Endothelial cell of umbilical vein (primary cell): ENCODE measurements around the gene UBXN11. TPM values are rescaled to one million over a fixed set of nuclear protein-coding genes. Genes with fewer than 3 reads are reported as not detected.

ENCODE experiments used
- BruUV-seq: library from RNA; stranded (reverse); fragments of 400-500 nt; replicated peaks from 2 replicates; lab custom pipeline; 2021; lab: Mats Ljungman, UMichigan
- CTCF ChIA-PET: fragments of 300-600, 350-600 bp; sonication (Branson Sonifier 250); formaldehyde crosslinking; loops from one replicate; lab custom pipeline; 2021; ENCODE audit warnings: antibody characterized with exemption, inconsistent platforms; lab: Charles Lee
- POLR2A ChIA-PET: fragments of 300-600, 350-600 bp; sonication (Branson Sonifier 250); formaldehyde crosslinking; loops from one replicate; lab custom pipeline; 2021; ENCODE audit warnings: antibody characterized with exemption, inconsistent platforms; lab: Charles Lee
- DNase-seq: peaks from one replicate; pipeline ENCODE4 v3.0.0-alpha.2; 2011; ENCODE audit warnings: low read depth, low spot score
- FAIRE-seq: peaks from 2 replicates; lab custom pipeline; 2011; peaks lifted over from hg19 to GRCh38; lab: Jason Lieb, UNC
- H2AFZ ChIP-seq: 2 replicates; pipeline ENCODE4 v1.6.0; 2012; ENCODE audit warnings: low read depth, low read length, control low read depth, inconsistent platforms
- H3K27ac ChIP-seq: 2 replicates; pipeline ENCODE4 v1.5.1; 2011; ENCODE audit warnings: low read depth, mild to moderate bottlenecking, control low read depth, low read length, moderate library complexity; ENCODE audit not compliant: insufficient read depth
- H3K27me3 ChIP-seq, 2 experiments: 2 replicates each; pipeline versions ENCODE4 v1.6.0 to v1.6.1; 2011; ENCODE audit warnings: low read length in 2 of 2, mixed read lengths in 1 of 2; ENCODE audit not compliant: control insufficient read depth in 2 of 2, insufficient read depth in 2 of 2
- H3K36me3 ChIP-seq, 2 experiments: 2 replicates in 1 of 2; 3 replicates in 1 of 2; pipeline ENCODE4 v1.5.1; 2011; ENCODE audit warnings: low read length in 2 of 2, mild to moderate bottlenecking in 1 of 2, moderate library complexity in 1 of 2; ENCODE audit not compliant: control insufficient read depth in 2 of 2, insufficient read depth in 2 of 2; ENCODE audit errors: extremely low read depth in 1 of 2
- H3K4me1 ChIP-seq: 3 replicates; pipeline ENCODE4 v1.5.1; 2011; ENCODE audit warnings: mild to moderate bottlenecking, low read length; ENCODE audit not compliant: control insufficient read depth, insufficient read depth; ENCODE audit errors: extremely low read depth
- H3K4me2 ChIP-seq: 2 replicates; pipeline ENCODE4 v1.6.1; 2011; ENCODE audit warnings: low read length, control low read depth, mixed read lengths; ENCODE audit not compliant: insufficient read depth
- H3K4me3 ChIP-seq, 3 experiments: fragments of 200-600 bp in 1 of 3; sonication (generic), shearing (Covaris generic) in 1 of 3; replicated peaks in 1 of 3; 2 replicates each; pipeline ENCODE4 v1.5.1; 2011 to 2016; ENCODE audit warnings: control low read depth in 3 of 3, low read length in 3 of 3, mild to moderate bottlenecking in 2 of 3, inconsistent platforms in 1 of 3, low read depth in 1 of 3, moderate library complexity in 1 of 3; ENCODE audit not compliant: insufficient read depth in 1 of 3
- H3K79me2 ChIP-seq: 2 replicates; pipeline ENCODE4 v1.6.0; 2012; ENCODE audit warnings: low read length, inconsistent platforms; ENCODE audit not compliant: control insufficient read depth, insufficient read depth
- H3K9ac ChIP-seq: replicated peaks from 2 replicates; pipeline ENCODE3; 2011; ENCODE audit warnings: low read length, control low read depth; ENCODE audit not compliant: insufficient read depth; ENCODE audit errors: extremely low read depth
- H3K9me1 ChIP-seq: replicated peaks from 3 replicates; pipeline ENCODE4 v1.6.0; 2011; ENCODE audit warnings: mild to moderate bottlenecking, low read length; ENCODE audit not compliant: control insufficient read depth, insufficient read depth; ENCODE audit errors: extremely low read depth
- H3K9me3 ChIP-seq: replicated peaks from 2 replicates; pipeline ENCODE4 v1.5.1; 2012; ENCODE audit warnings: low read length, inconsistent platforms; ENCODE audit not compliant: control insufficient read depth, insufficient read depth
- H4K20me1 ChIP-seq: replicated peaks from 2 replicates; pipeline ENCODE3; 2011; ENCODE audit warnings: mild to moderate bottlenecking, low read length; ENCODE audit not compliant: control insufficient read depth, insufficient read depth; ENCODE audit errors: extremely low read depth
- EZH2 ChIP-seq: IDR thresholded peaks from 2 replicates; pipeline ENCODE4 v1.6.1; 2012; ENCODE audit warnings: borderline replicate concordance, low read depth, mild to moderate bottlenecking, moderate library complexity, low read length, inconsistent platforms; ENCODE audit not compliant: severe bottlenecking
- FOS ChIP-seq: IDR thresholded peaks from 2 replicates; pipeline ENCODE4 v1.6.1; 2011; ENCODE audit warnings: mild to moderate bottlenecking, low read length, moderate library complexity, borderline replicate concordance; ENCODE audit not compliant: insufficient read depth
- GATA2 ChIP-seq: IDR thresholded peaks from 2 replicates; pipeline ENCODE4 v1.7.0; 2011; ENCODE audit warnings: low read depth, mild to moderate bottlenecking, moderate library complexity, mixed read lengths, low read length; ENCODE audit not compliant: insufficient read length, insufficient read depth
- JUN ChIP-seq: IDR thresholded peaks from 2 replicates; pipeline ENCODE4 v1.6.1; 2011; ENCODE audit warnings: borderline replicate concordance, low read depth; ENCODE audit not compliant: insufficient read length, insufficient read depth
- MYC ChIP-seq: IDR thresholded peaks from one replicate; pipeline ENCODE4 v1.6.1; 2011; ENCODE audit warnings: mild to moderate bottlenecking, low read depth, low read length
- POLR2A ChIP-seq: IDR thresholded peaks from 2 replicates; pipeline ENCODE4 v1.6.1; 2012; ENCODE audit warnings: low read depth, mild to moderate bottlenecking, control low read depth, low read length
- POLR2AphosphoS5 ChIP-seq: IDR thresholded peaks from 2 replicates; pipeline ENCODE4 v1.6.1; 2012; ENCODE audit warnings: low read depth, mild to moderate bottlenecking, control low read depth, low read length, moderate library complexity; ENCODE audit not compliant: insufficient read depth
- dilution Hi-C: fragments of 300-500 bp; cut with MboI; formaldehyde crosslinking; loops from one replicate; pipeline ENCODE4 v1.15.0; 2019; ENCODE audit warnings: low sequenced_read_pairs; ENCODE audit not compliant: extremely low pct_ligation_motif_present
- intact Hi-C: fragments of 100-400 bp; cut with micrococcal nuclease; formaldehyde crosslinking; loops from one replicate; pipeline ENCODE4 v1.10.0; 2022
- polyA plus RNA-seq, 4 experiments: library from polyadenylated mRNA; depleted of rRNA in 3 of 4; stranded (reverse) in 3 of 4; unstranded in 1 of 4; fragments of >200 nt; gene quantifications; 2 replicates each; pipeline versions ENCODE4 v1.2.1 to v1.2.3, GENCODE V29; 2011 to 2012; ENCODE audit warnings: missing spikeins in 1 of 4
- total RNA-seq: library from RNA; stranded (reverse); gene quantifications from 2 replicates; pipeline ENCODE4 v1.2.3, GENCODE V29; 2021
- TF ChIP-seq, protein P1 (sequence below): IDR thresholded peaks from 2 replicates; pipeline ENCODE4 v1.6.1; 2011; ENCODE audit not compliant: insufficient read depth, insufficient read length
- TF ChIP-seq, protein P2 (sequence below), 2 donors: IDR thresholded peaks; 1 replicate in 1 of 2; 2 replicates in 1 of 2; pipeline ENCODE4 v1.5.1; 2011; ENCODE audit warnings: low read length in 2 of 2, mild to moderate bottlenecking in 2 of 2, moderate library complexity in 2 of 2, control low read depth in 1 of 2, inconsistent platforms in 1 of 2, low read depth in 1 of 2; ENCODE audit not compliant: insufficient read depth in 1 of 2; ENCODE audit errors: extremely low read depth in 1 of 2

The UBXN11 gene
- total and polyA plus RNA-seq, 2 donors (not counting 3 experiments of a cell fraction or from before 2014, with no cell fraction given), result 14.8 to 15.6 TPM

DNA sequence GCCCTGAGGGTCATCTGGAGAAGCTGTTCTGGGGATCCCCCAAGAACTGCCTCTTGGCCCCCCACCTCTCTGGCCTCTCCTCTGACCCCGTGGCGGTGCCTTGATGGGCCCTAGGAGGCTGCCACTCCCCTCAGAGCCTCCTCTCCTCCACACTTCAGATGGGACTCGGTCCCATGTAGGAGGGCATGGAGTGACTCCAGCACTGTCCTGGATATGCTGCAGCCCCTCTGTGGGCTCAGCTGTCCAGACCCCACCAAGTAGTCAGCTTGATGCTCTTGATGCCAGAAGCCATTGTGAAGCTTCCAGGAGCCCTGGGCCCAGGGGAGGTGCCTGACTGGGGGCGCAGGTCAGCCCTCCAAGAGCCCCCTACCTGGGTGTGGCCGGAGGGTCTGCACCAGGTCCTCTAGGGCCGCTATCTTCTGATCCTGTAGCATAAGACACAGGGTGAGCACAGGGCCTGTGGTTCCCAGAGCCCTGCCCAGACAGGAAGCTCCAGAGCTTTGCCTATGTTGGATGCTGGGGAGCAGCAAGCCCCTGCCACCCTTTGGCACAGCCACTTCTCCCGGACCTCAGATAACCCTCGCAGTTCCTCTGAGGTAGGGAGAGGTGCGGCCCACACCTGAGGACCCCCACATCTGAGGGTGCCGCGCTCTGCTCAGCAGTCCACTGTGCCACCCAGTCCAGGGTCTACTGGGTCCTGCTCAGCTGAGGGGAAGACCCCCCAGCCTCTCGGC lies 9.2 kb downstream of the UBXN11 start:
- Histone ChIP-seq H4K20me1 (no peaks in the 10 kb centered on the region), H3K9ac (no peak overlapping the region), H3K4me2 (no peak overlapping the region), H3K27ac (no peak overlapping the region), H3K79me2 (no peaks in the 10 kb centered on the region), H3K4me3 (no peak overlapping the region), H3K4me1 (peaks cover 4% of the 10 kb centered on the region), H2AFZ (no peak overlapping the region), H3K36me3 (no peaks in the 10 kb centered on the region), H3K9me3 (no peaks in the 10 kb centered on the region), H3K9me1 (no peaks in the 10 kb centered on the region), H3K27me3 (no peaks in the 10 kb centered on the region)
- intact Hi-C loops (no loop called here), dilution Hi-C loops (no loop called here)
- no peak for FAIRE-seq
- POLR2A ChIA-PET, result no interaction called here
- CTCF ChIA-PET, result interaction anchor here (1.1 kb wide), 1 partner anchor 68 kb away, joined by 3 read pairs; no protein-coding TSS in a partner anchor
- no TSS peak for BruUV-seq
- TF ChIP-seq POLR2AphosphoS5 (no peak), MYC (no peak), GATA2 (no peak), FOS (no peak), JUN (no peak), POLR2A (no peak), EZH2 (no peak)
- TF ChIP-seq, protein P1, sequence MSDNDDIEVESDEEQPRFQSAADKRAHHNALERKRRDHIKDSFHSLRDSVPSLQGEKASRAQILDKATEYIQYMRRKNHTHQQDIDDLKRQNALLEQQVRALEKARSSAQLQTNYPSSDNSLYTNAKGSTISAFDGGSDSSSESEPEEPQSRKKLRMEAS, result no peak
- TF ChIP-seq, protein P2, sequence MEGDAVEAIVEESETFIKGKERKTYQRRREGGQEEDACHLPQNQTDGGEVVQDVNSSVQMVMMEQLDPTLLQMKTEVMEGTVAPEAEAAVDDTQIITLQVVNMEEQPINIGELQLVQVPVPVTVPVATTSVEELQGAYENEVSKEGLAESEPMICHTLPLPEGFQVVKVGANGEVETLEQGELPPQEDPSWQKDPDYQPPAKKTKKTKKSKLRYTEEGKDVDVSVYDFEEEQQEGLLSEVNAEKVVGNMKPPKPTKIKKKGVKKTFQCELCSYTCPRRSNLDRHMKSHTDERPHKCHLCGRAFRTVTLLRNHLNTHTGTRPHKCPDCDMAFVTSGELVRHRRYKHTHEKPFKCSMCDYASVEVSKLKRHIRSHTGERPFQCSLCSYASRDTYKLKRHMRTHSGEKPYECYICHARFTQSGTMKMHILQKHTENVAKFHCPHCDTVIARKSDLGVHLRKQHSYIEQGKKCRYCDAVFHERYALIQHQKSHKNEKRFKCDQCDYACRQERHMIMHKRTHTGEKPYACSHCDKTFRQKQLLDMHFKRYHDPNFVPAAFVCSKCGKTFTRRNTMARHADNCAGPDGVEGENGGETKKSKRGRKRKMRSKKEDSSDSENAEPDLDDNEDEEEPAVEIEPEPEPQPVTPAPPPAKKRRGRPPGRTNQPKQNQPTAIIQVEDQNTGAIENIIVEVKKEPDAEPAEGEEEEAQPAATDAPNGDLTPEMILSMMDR (IDR thresholded peaks at IDR 0.05; ENCODE audit: extremely low read depth in 1 of 2, insufficient read depth in 1 of 2, low read depth in 1 of 2, low read length in 2 of 2), result no peak
- DNase-seq, result no peak
